ENCODE measurements around the gene PTGDR2.

The PTGDR2 gene

GRCh38 chr11:60821827-60822599, 33.7 kb downstream of the PTGDR2 start:
- no peaks in the 10 kb centered on the region for H3K36me3 ChIP-seq
- no peaks in the 10 kb centered on the region for H3K27me3 ChIP-seq
- no peak overlapping the region for H3K4me3 ChIP-seq (ENCODE audit: low read depth, low read length)
- no peak for TF ChIP-seq CTCF (IDR thresholded peaks at IDR 0.05; ENCODE audit: low read depth, low read length)
- no peak for DNase-seq
- no peaks in the 10 kb centered on the region for H3K9me3 ChIP-seq
- no peaks in the 10 kb centered on the region for H3K4me1 ChIP-seq

GRCh38 chr11:60818057-60818456, 37.7 kb downstream of the PTGDR2 start:
- Histone ChIP-seq H3K4me1 (no peaks in the 10 kb centered on the region), H3K36me3 (no peaks in the 10 kb centered on the region), H3K9me3 (no peaks in the 10 kb centered on the region), H3K4me3 (ENCODE audit: low read depth, low read length) (no peak overlapping the region), H3K27me3 (no peaks in the 10 kb centered on the region)
- no peak for DNase-seq
- TF ChIP-seq CTCF (IDR thresholded peaks at IDR 0.05; ENCODE audit: low read depth, low read length): no peak

GRCh38 chr11:60816590-60817157, 39.1 kb downstream of the PTGDR2 start:
- H3K36me3 ChIP-seq: no peaks in the 10 kb centered on the region
- TF ChIP-seq CTCF (IDR thresholded peaks at IDR 0.05; ENCODE audit: low read depth, low read length): no peak

GRCh38 chr11:60814112-60814511, 41.6 kb downstream of the PTGDR2 start:
- H3K4me3 ChIP-seq (ENCODE audit: low read depth, low read length): no peak overlapping the region
- no peaks in the 10 kb centered on the region for H3K36me3 ChIP-seq
- no peak for TF ChIP-seq CTCF (IDR thresholded peaks at IDR 0.05; ENCODE audit: low read depth, low read length)
- no peaks in the 10 kb centered on the region for H3K27me3 ChIP-seq
- no peak for DNase-seq
- no peaks in the 10 kb centered on the region for H3K9me3 ChIP-seq
- no peaks in the 10 kb centered on the region for H3K4me1 ChIP-seq

More at GRCh38 chr11:60816590-60817157, 39.1 kb downstream of the PTGDR2 start:
- no peaks in the 10 kb centered on the region for H3K9me3 ChIP-seq
- DNase-seq: no peak
- H3K4me3 ChIP-seq (ENCODE audit: low read depth, low read length): no peak overlapping the region
- no peaks in the 10 kb centered on the region for H3K4me1 ChIP-seq
- no peaks in the 10 kb centered on the region for H3K27me3 ChIP-seq

GRCh38 chr11:60813324-60813723, 42.4 kb downstream of the PTGDR2 start:
- no peak for DNase-seq
- Histone ChIP-seq H3K4me1 (no peaks in the 10 kb centered on the region), H3K27me3 (no peaks in the 10 kb centered on the region), H3K36me3 (no peaks in the 10 kb centered on the region), H3K9me3 (no peaks in the 10 kb centered on the region), H3K4me3 (ENCODE audit: low read depth, low read length) (no peak overlapping the region)
- TF ChIP-seq CTCF (IDR thresholded peaks at IDR 0.05; ENCODE audit: low read depth, low read length): no peak

GRCh38 chr11:60810569-60810968, 45.2 kb downstream of the PTGDR2 start:
- no peak for TF ChIP-seq CTCF (IDR thresholded peaks at IDR 0.05; ENCODE audit: low read depth, low read length)
- Histone ChIP-seq H3K4me1 (no peaks in the 10 kb centered on the region), H3K9me3 (no peaks in the 10 kb centered on the region), H3K27me3 (no peaks in the 10 kb centered on the region), H3K36me3 (no peaks in the 10 kb centered on the region), H3K4me3 (ENCODE audit: low read depth, low read length) (no peak overlapping the region)
- no peak for DNase-seq
